DOHH2 (cell line): Measurements from ENCODE around the gene CEMIP2.

ENCODE experiments used
- EZH2phosphoT487 ChIP-seq: fragments of 200-600 bp; sonication (generic); IDR thresholded peaks from 2 replicates; pipeline ENCODE4 v1.6.1; 2017; ENCODE audit warnings: borderline replicate concordance, mild to moderate bottlenecking, antibody characterized with exemption, low read length, moderate library complexity, mixed read lengths
- TF ChIP-seq, protein P1 (sequence below): fragments of 200-600 bp; sonication (generic); IDR thresholded peaks from one replicate; pipeline ENCODE4 v1.5.1; 2014; ENCODE audit warnings: antibody characterized with exemption, mild to moderate bottlenecking, low read depth, low read length; ENCODE audit not compliant: poor library complexity, severe bottlenecking

DNA sequence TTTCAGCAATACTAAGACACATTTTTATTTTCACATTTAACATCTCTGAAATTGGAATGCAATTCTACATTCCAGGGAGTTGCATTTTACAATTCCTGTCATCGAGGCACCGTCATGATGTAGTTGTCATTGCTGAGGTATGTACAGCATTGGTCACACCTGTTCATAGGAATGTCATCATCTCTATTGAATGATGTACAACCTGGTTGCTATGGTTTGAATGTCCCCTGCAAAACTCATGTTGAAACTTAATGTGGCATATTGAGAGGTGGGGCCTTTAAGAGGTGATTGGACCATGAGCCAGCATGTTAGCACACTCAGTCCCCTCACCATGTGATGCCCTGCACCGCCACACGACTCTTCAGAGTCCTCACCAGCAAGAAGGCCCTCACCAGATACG lies 103.1 kb downstream of the CEMIP2 start:
- TF ChIP-seq, protein P1, sequence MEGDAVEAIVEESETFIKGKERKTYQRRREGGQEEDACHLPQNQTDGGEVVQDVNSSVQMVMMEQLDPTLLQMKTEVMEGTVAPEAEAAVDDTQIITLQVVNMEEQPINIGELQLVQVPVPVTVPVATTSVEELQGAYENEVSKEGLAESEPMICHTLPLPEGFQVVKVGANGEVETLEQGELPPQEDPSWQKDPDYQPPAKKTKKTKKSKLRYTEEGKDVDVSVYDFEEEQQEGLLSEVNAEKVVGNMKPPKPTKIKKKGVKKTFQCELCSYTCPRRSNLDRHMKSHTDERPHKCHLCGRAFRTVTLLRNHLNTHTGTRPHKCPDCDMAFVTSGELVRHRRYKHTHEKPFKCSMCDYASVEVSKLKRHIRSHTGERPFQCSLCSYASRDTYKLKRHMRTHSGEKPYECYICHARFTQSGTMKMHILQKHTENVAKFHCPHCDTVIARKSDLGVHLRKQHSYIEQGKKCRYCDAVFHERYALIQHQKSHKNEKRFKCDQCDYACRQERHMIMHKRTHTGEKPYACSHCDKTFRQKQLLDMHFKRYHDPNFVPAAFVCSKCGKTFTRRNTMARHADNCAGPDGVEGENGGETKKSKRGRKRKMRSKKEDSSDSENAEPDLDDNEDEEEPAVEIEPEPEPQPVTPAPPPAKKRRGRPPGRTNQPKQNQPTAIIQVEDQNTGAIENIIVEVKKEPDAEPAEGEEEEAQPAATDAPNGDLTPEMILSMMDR = no peak
- no peak for TF ChIP-seq EZH2phosphoT487
